K562 (cell line): ENCODE measurements around the gene SLITRK6. TPM values are rescaled to one million over a fixed set of nuclear protein-coding genes. Genes with fewer than 3 reads are reported as not detected.

Experiments
- ATAC-seq: fragments of 200-7000 bp; cut with Tn5 transposase; 3 replicates; pipeline ENCODE4 v1.9.1; 2020; ENCODE audit warnings: moderate library complexity
- BruUV-seq: library from RNA; stranded (reverse); fragments of 400-500 nt; replicated peaks from 2 replicates; lab custom pipeline; 2021; lab: Mats Ljungman, UMichigan
- CTCF ChIA-PET: fragments of 300-600 bp; formaldehyde crosslinking; extraction: SDS; loops from one replicate; lab custom pipeline; 2021; ENCODE audit warnings: low intra/inter-chr PET ratio; lab: Yijun Ruan, JAX
- POLR2A ChIA-PET: fragments of 300-600, 350-650 bp; sonication (Branson Sonifier 250); formaldehyde crosslinking; extraction: SDS; loops from one replicate; lab custom pipeline; 2021; ENCODE audit warnings: antibody characterized with exemption, inconsistent platforms; lab: Yijun Ruan, JAX
- DNase-seq, 4 experiments: peaks; one replicate each; pipeline versions ENCODE4 v3.0.0 to v3.0.0-alpha.2; 2011 to 2018; ENCODE audit warnings: low spot score in 3 of 4, mixed read lengths in 3 of 4; ENCODE audit errors: extremely low read depth in 1 of 4
- FAIRE-seq: peaks from 2 replicates; lab custom pipeline; 2011; peaks lifted over from hg19 to GRCh38; lab: Jason Lieb, UNC
- H2AFZ ChIP-seq: 2 replicates; pipeline ENCODE4 v1.6.0; 2011; ENCODE audit warnings: low read depth, low read length, control low read depth, inconsistent platforms
- H3K27ac ChIP-seq: fragments of 200-600 bp; 3 replicates; pipeline ENCODE4 v1.8.0; 2011; ENCODE audit warnings: low read depth, mild to moderate bottlenecking, control low read depth, inconsistent platforms, low read length, moderate library complexity, mixed read lengths; ENCODE audit errors: extremely low read depth
- H3K27me3 ChIP-seq, 2 experiments: fragments of 300-600 bp in 1 of 2; 2 replicates in 1 of 2; 3 replicates in 1 of 2; pipeline versions ENCODE4 v1.6.0 to v1.8.0; 2011; ENCODE audit warnings: inconsistent platforms in 2 of 2, low read length in 2 of 2, mild to moderate bottlenecking in 1 of 2, mixed read lengths in 1 of 2, moderate library complexity in 1 of 2; ENCODE audit not compliant: control insufficient read depth in 2 of 2, insufficient read depth in 2 of 2
- H3K36me3 ChIP-seq: fragments of 300-600 bp; 3 replicates; pipeline ENCODE4 v1.8.0; 2011; ENCODE audit warnings: mild to moderate bottlenecking, low read length, inconsistent platforms; ENCODE audit not compliant: control insufficient read depth, insufficient read depth
- H3K4me1 ChIP-seq, 2 experiments: fragments of 200-600 bp in 1 of 2; replicated peaks in 1 of 2; 2 replicates in 1 of 2; 3 replicates in 1 of 2; pipeline versions ENCODE4 v1.5.1 to v1.8.0; 2011; ENCODE audit warnings: inconsistent platforms in 2 of 2, low read length in 2 of 2, mild to moderate bottlenecking in 1 of 2, mixed read lengths in 1 of 2, moderate library complexity in 1 of 2; ENCODE audit not compliant: control insufficient read depth in 2 of 2, insufficient read depth in 2 of 2
- H3K4me2 ChIP-seq: 2 replicates; pipeline ENCODE4 v1.6.1; 2011; ENCODE audit warnings: low read length, control low read depth, inconsistent platforms, mixed read lengths; ENCODE audit not compliant: insufficient read depth
- H3K4me3 ChIP-seq: fragments of 200-600 bp; sonication (generic), shearing (Covaris generic); 2 replicates; pipeline ENCODE4 v1.5.1; 2016; ENCODE audit warnings: control low read depth, inconsistent platforms
- H3K79me2 ChIP-seq: fragments of 200-600 bp; 3 replicates; pipeline ENCODE4 v1.8.0; 2011; ENCODE audit warnings: low read length, inconsistent platforms; ENCODE audit not compliant: control insufficient read depth, insufficient read depth
- H3K9ac ChIP-seq, 2 experiments: 2 replicates each; pipeline versions ENCODE4 v1.6.0 to v1.6.1; 2011; ENCODE audit warnings: low read depth in 2 of 2, low read length in 2 of 2, control low read depth in 1 of 2, inconsistent platforms in 1 of 2, mild to moderate bottlenecking in 1 of 2, mixed read lengths in 1 of 2; ENCODE audit not compliant: insufficient read depth in 1 of 2
- H3K9me1 ChIP-seq: one replicate; pipeline ENCODE4 v1.6.0; 2011; ENCODE audit warnings: inconsistent platforms, mild to moderate bottlenecking, low read length, moderate library complexity; ENCODE audit not compliant: control insufficient read depth, insufficient read depth
- H3K9me3 ChIP-seq: replicated peaks from 2 replicates; pipeline ENCODE4 v1.5.1; 2011; ENCODE audit warnings: low read depth, low read length, inconsistent platforms; ENCODE audit not compliant: control insufficient read depth, insufficient read depth
- H4K20me1 ChIP-seq: replicated peaks from 2 replicates; pipeline ENCODE4 v1.6.1; 2011; ENCODE audit warnings: low read length, inconsistent platforms, mixed read lengths; ENCODE audit not compliant: control insufficient read depth, insufficient read depth
- ATF2 ChIP-seq: sonication (generic); formaldehyde crosslinking; IDR thresholded peaks from 2 replicates; pipeline ENCODE4 v1.8.1; 2022; ENCODE audit warnings: missing genetic modification reagents
- CBFA2T2 ChIP-seq: fragments of 450-650 bp; conservative IDR thresholded peaks from 2 replicates; pipeline ENCODE4 v1.6.1; 2017; ENCODE audit warnings: mild to moderate bottlenecking
- CHAMP1 ChIP-seq: fragments of 450-650 bp; IDR thresholded peaks from 2 replicates; pipeline ENCODE4 v1.6.1; 2016; ENCODE audit warnings: mild to moderate bottlenecking
- HMG20B ChIP-seq: fragments of 250-450 bp; sonication (Bioruptor Pico); IDR thresholded peaks from 2 replicates; pipeline ENCODE4 v1.5.0; 2021; ENCODE audit warnings: mild to moderate bottlenecking
- HOMEZ ChIP-seq: fragments of 250-450 bp; sonication (Bioruptor Pico); IDR thresholded peaks from 2 replicates; pipeline ENCODE4 v1.4.0; 2020; ENCODE audit warnings: mild to moderate bottlenecking, moderate library complexity
- KAT7 ChIP-seq: sonication (generic); formaldehyde crosslinking; IDR thresholded peaks from 2 replicates; pipeline ENCODE4 v1.8.0; 2022; ENCODE audit warnings: missing genetic modification reagents, mild to moderate bottlenecking, borderline replicate concordance
- MAX ChIP-seq: sonication (generic); formaldehyde crosslinking; IDR thresholded peaks from 2 replicates; pipeline ENCODE4 v1.9.0; 2022; ENCODE audit warnings: mild to moderate bottlenecking, missing genetic modification reagents
- MLLT1 ChIP-seq, 2 experiments: fragments of 450-650 bp; IDR thresholded peaks; 2 replicates each; pipeline ENCODE4 v1.6.1; 2016
- PHF20 ChIP-seq: fragments of 450-650 bp; IDR thresholded peaks from 2 replicates; pipeline ENCODE4 v1.6.1; 2018; ENCODE audit not compliant: partially characterized antibody
- SLC30A9 ChIP-seq: fragments of 250-450 bp; sonication (Bioruptor Pico); IDR thresholded peaks from 2 replicates; pipeline ENCODE4 v1.8.0; 2022; ENCODE audit warnings: mild to moderate bottlenecking, moderate library complexity
- TRIM24 ChIP-seq, 2 experiments: fragments of 450-650 bp; IDR thresholded peaks; 2 replicates each; pipeline ENCODE4 v1.6.1; 2016
- USF2 ChIP-seq: sonication (generic); formaldehyde crosslinking; IDR thresholded peaks from 2 replicates; pipeline ENCODE4 v1.5.0; 2020; ENCODE audit warnings: missing genetic modification reagents
- ZNF253 ChIP-seq: fragments of 250-450 bp; sonication (Bioruptor Pico); conservative IDR thresholded peaks from 2 replicates; pipeline ENCODE4 v1.6.1; 2021; ENCODE audit warnings: mild to moderate bottlenecking
- WGBS: fragments of 100-300 bp; shearing (Covaris generic); methylation state at CpG from one replicate; pipeline ENCODE4 v1.1.6; 2016; ENCODE audit warnings: low coverage, mixed read lengths; ENCODE audit not compliant: insufficient coverage; ENCODE audit errors: missing lambda C conversion rate; 5-methylcytosine and 5-hydroxymethylcytosine counted together
- in situ Hi-C: fragments of 300-500 bp; cut with MboI; formaldehyde crosslinking; loops from 4 replicates; pipeline ENCODE4 v1.15.0; 2018; ENCODE audit warnings: inconsistent platforms, mixed read lengths
- intact Hi-C: fragments of 100-400 bp; cut with micrococcal nuclease; formaldehyde crosslinking; loops from 2 replicates; pipeline ENCODE4 v1.14.2; 2022
- polyA plus RNA-seq, 8 experiments: library from polyadenylated mRNA; depleted of rRNA in 4 of 8; stranded (reverse) in 5 of 8; unstranded in 3 of 8; fragments of >200 nt; fragmentation: Nextera tagmentation in 2 of 8; fragmentation: Illumina TruSeq in 1 of 8; extraction: Ambion mirVana in 2 of 8; extraction: Trizol in 1 of 8; gene quantifications; 2 replicates each; pipeline versions ENCODE4 v1.2.1 to v1.2.3, GENCODE V29; 2011 to 2014; ENCODE audit warnings: inconsistent platforms in 1 of 8, missing spikeins in 1 of 8
- total RNA-seq, 7 experiments: library from RNA; depleted of rRNA in 6 of 7; stranded (reverse); fragments of >200 nt in 6 of 7; fragmentation: Illumina TruSeq in 2 of 7; extraction: Trizol in 2 of 7; gene quantifications; 2 replicates each; pipeline versions ENCODE4 v1.2.1 to v1.2.3, GENCODE V29; 2011 to 2021; ENCODE audit warnings: low replicate concordance in 1 of 7

The SLITRK6 gene
- total and polyA plus RNA-seq, 9 of the 15 experiments (the other 6 are each of a cell fraction or from before 2014, with no cell fraction given) = 0.01 to 0.04 TPM; not detected in 7

- H3K4me1 ChIP-seq = no peaks in the 10 kb centered on the region
- H3K4me2 ChIP-seq = no peak overlapping the region
- FAIRE-seq = no peak
- H3K9me3 ChIP-seq = no peaks in the 10 kb centered on the region
- intact Hi-C loops = no loop called here
- POLR2A ChIA-PET = no interaction called here
- no peak overlapping the region for H2AFZ ChIP-seq
- H4K20me1 ChIP-seq = no peaks in the 10 kb centered on the region
- no peaks in the 10 kb centered on the region for H3K36me3 ChIP-seq
- no peak for DNase-seq
- ATAC-seq = no peak
- no peaks in the 10 kb centered on the region for H3K79me2 ChIP-seq
- no peaks in the 10 kb centered on the region for H3K27me3 ChIP-seq
- BruUV-seq = no TSS peak
- H3K9me1 ChIP-seq = no peaks in the 10 kb centered on the region
- no peak overlapping the region for H3K9ac ChIP-seq
- CTCF ChIA-PET = no interaction called here
- TF ChIP-seq CBFA2T2 (no peak), ATF2 (no peak), KAT7 (CRISPR knock-in tag) (no peak), HOMEZ (CRISPR knock-in tag) (no peak), ZNF253 (no peak), SLC30A9 (no peak), HMG20B (CRISPR knock-in tag) (no peak), MLLT1 (IDR thresholded peaks at IDR 0.05) (no peak), MAX (CRISPR knock-in tag) (no peak), TRIM24 (IDR thresholded peaks at IDR 0.05) (no peak), PHF20 (no peak), USF2 (no peak), CHAMP1 (no peak)
- WGBS = 0% methylated on average over 2 of the region's 2 CpGs
- no peak overlapping the region for H3K27ac ChIP-seq
- in situ Hi-C loops = no loop called here
- no peak overlapping the region for H3K4me3 ChIP-seq
Measured at GRCh38 chr13:85841427-85841826, 42.2 kb upstream of the SLITRK6 start.
